ENCODE data around the gene CSRNP2. TPM values are rescaled to one million over a fixed set of nuclear protein-coding genes. Genes with fewer than 3 reads are reported as not detected.

CSRNP2 gene
- total and polyA plus RNA-seq, 2 of the 4 experiments (the other 2 are of a cell fraction): 14.0 to 21.7 TPM

Small RNA genes lying within 50 kb of the gene (microRNA-seq; reads per million reads assigned to microRNA genes)
- gene RNU6-1273P (ENCODE audit: insufficient read depth, insufficient read length): not detected
- gene RNU6-87P (ENCODE audit: insufficient read depth, insufficient read length): not detected

Small RNA genes lying within 50 kb of the gene (small RNA-seq; reads per million reads assigned to genes)
- 0 reads per million in 5 experiments for gene RNU6-1273P
- 0 reads per million in 5 experiments for gene RNU6-87P

Other genes with a start within 250 kb of the CSRNP2 start
- not detected in 2 replicates for gene TMPRSS12, start 240.7 kb downstream of the CSRNP2 start, total RNA-seq (2012; rRNA removed)
- not detected in 2 replicates for gene TMPRSS12, start 240.7 kb downstream of the CSRNP2 start, polyA plus RNA-seq (2012; rRNA removed)
- gene HIGD1C, start 131.1 kb downstream of the CSRNP2 start, total RNA-seq (2012; rRNA removed): not detected in 2 replicates
- gene HIGD1C, start 131.1 kb downstream of the CSRNP2 start, polyA plus RNA-seq (2012; rRNA removed): not detected in 2 replicates
- 45.3 and 48.3 TPM in 2 replicates for gene SLC11A2, start 57.2 kb downstream of the CSRNP2 start, total RNA-seq (2012; rRNA removed)
- 21.9 and 28.0 TPM in 2 replicates for gene SLC11A2, start 57.2 kb downstream of the CSRNP2 start, polyA plus RNA-seq (2012; rRNA removed)
- 16.7 and 27.6 TPM in 2 replicates for gene LETMD1, start 35.3 kb downstream of the CSRNP2 start, total RNA-seq (2012; rRNA removed)
- gene LETMD1, start 35.3 kb downstream of the CSRNP2 start, polyA plus RNA-seq (2012; rRNA removed): 27.0 and 40.1 TPM in 2 replicates
- 10.0 and 13.3 TPM in 2 replicates for gene TFCP2, start 89.5 kb upstream of the CSRNP2 start, total RNA-seq (2012; rRNA removed)
- 13.8 and 15.4 TPM in 2 replicates for gene TFCP2, start 89.5 kb upstream of the CSRNP2 start, polyA plus RNA-seq (2012; rRNA removed)
- gene POU6F1, start 134.5 kb upstream of the CSRNP2 start, total RNA-seq (2012; rRNA removed): 0.90 and 1.9 TPM in 2 replicates
- gene POU6F1, start 134.5 kb upstream of the CSRNP2 start, polyA plus RNA-seq (2012; rRNA removed): 3.6 and 4.3 TPM in 2 replicates
- 62.2 and 77.2 TPM in 2 replicates for gene DAZAP2, start 155.2 kb upstream of the CSRNP2 start, total RNA-seq (2012; rRNA removed)
- 202 and 316 TPM in 2 replicates for gene DAZAP2, start 155.2 kb upstream of the CSRNP2 start, polyA plus RNA-seq (2012; rRNA removed)
- 12.2 and 15.6 TPM in 2 replicates for gene SMAGP, start 186.8 kb upstream of the CSRNP2 start, total RNA-seq (2012; rRNA removed)
- gene SMAGP, start 186.8 kb upstream of the CSRNP2 start, polyA plus RNA-seq (2012; rRNA removed): 35.8 and 42.7 TPM in 2 replicates
- gene BIN2, start 240.6 kb upstream of the CSRNP2 start, total RNA-seq (2012; rRNA removed): not detected in 2 replicates
- gene BIN2, start 240.6 kb upstream of the CSRNP2 start, polyA plus RNA-seq (2012; rRNA removed): not detected in 2 replicates